ENCODE results near the gene NOSTRIN. TPM values are rescaled to one million over a fixed set of nuclear protein-coding genes. Genes with fewer than 3 reads are reported as not detected.

The NOSTRIN gene
- total RNA-seq, 2 donors from 2014 or later, result 5.3 to 18.3 TPM

DNA sequence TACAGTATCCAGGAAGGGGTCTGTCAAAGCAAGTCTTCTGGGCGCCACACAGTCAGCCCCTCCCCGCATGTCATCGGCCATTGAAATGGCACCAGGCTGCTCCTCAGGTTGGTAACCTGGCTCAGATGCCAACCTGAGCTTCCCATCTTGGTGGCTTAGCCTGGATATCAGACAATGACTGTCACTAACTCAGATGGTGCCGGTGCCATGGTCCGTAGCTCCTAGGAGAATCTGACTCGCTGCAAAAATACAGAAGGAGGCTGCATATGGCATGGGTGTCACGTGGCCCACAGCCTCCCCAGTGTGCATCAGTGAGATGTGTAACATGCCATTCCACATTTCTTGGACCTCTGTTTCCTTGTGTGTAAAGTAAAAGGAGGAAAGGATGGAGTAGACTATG, 3.2 kb downstream of the NOSTRIN start:
- no peak overlapping the region for H3K27ac ChIP-seq
- DNase-seq (ENCODE audit: low spot score), result no peak
- H3K4me1 ChIP-seq (ENCODE audit: control insufficient read depth in 1 of 2, low read depth in 2 of 2), result no peaks in the 10 kb centered on the region
- ATAC-seq (ENCODE audit: insufficient number of reproducible peaks, low FRiP score, low read depth), result no peak
- TF ChIP-seq, protein P1, sequence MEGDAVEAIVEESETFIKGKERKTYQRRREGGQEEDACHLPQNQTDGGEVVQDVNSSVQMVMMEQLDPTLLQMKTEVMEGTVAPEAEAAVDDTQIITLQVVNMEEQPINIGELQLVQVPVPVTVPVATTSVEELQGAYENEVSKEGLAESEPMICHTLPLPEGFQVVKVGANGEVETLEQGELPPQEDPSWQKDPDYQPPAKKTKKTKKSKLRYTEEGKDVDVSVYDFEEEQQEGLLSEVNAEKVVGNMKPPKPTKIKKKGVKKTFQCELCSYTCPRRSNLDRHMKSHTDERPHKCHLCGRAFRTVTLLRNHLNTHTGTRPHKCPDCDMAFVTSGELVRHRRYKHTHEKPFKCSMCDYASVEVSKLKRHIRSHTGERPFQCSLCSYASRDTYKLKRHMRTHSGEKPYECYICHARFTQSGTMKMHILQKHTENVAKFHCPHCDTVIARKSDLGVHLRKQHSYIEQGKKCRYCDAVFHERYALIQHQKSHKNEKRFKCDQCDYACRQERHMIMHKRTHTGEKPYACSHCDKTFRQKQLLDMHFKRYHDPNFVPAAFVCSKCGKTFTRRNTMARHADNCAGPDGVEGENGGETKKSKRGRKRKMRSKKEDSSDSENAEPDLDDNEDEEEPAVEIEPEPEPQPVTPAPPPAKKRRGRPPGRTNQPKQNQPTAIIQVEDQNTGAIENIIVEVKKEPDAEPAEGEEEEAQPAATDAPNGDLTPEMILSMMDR (IDR thresholded peaks at IDR 0.05), result no peak
- H3K4me3 ChIP-seq, result no peak overlapping the region
- no peaks in the 10 kb centered on the region for H3K9me3 ChIP-seq
- no peaks in the 10 kb centered on the region for H3K27me3 ChIP-seq (replicated peaks; ENCODE audit: insufficient read depth)
- H3K36me3 ChIP-seq, result no peaks in the 10 kb centered on the region

DNA sequence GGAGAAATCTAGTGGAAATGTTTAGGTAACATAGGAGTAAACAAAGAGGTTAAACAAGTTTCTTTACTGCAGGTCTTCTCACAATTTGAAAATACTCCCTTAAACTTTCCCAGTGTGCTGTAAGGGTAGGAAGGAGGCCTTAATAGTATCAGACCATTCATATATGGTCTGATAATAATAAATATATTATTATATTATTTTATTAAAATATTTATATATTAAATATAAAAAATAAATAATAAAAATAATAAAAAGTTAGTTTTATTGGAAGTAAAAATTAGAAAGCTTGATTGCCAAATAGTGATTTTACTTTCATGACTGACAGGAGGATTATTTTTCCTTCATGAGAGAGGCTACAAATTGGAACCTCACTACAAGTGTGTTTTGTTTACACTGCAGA, 7.1 kb downstream of the NOSTRIN start:
- no peak overlapping the region for H3K4me3 ChIP-seq
- TF ChIP-seq, protein P1 (IDR thresholded peaks at IDR 0.05), result no peak
- H3K9me3 ChIP-seq, result no peaks in the 10 kb centered on the region
- H3K4me1 ChIP-seq (ENCODE audit: control insufficient read depth in 1 of 2, low read depth in 2 of 2), result no peaks in the 10 kb centered on the region
- H3K27me3 ChIP-seq (replicated peaks; ENCODE audit: insufficient read depth), result no peaks in the 10 kb centered on the region
- no peak for DNase-seq (ENCODE audit: low spot score)
- no peaks in the 10 kb centered on the region for H3K36me3 ChIP-seq
- H3K27ac ChIP-seq, result no peak overlapping the region
- ATAC-seq (ENCODE audit: insufficient number of reproducible peaks, low FRiP score, low read depth), result no peak

DNA sequence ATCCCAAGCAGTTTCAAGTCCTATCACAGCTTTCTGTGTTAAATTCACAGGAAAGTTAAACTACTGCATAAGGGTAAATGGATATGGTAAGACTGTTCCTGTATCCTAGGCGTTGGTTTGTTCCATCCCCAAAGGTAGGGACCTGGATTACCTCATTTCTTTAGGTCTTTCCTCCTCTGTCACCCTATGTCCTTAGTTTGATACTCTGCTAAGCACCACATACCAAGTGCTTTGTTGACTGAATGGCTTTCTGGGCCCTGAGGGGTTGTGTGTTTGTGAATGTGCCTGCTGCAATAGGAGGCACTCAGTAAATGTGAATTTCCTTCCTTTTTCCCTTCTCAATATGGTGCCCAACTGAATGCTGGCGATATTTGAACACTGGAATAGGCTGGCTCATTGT, 7.8 kb downstream of the NOSTRIN start:
- no peak for ATAC-seq (ENCODE audit: insufficient number of reproducible peaks, low FRiP score, low read depth)
- Histone ChIP-seq H3K4me3 (no peak overlapping the region), H3K9me3 (no peaks in the 10 kb centered on the region), H3K27ac (no peak overlapping the region), H3K36me3 (no peaks in the 10 kb centered on the region), H3K27me3 (replicated peaks; ENCODE audit: insufficient read depth) (no peaks in the 10 kb centered on the region), H3K4me1 (ENCODE audit: control insufficient read depth in 1 of 2, low read depth in 2 of 2) (no peaks in the 10 kb centered on the region)
- TF ChIP-seq, protein P1 (IDR thresholded peaks at IDR 0.05), result no peak
- DNase-seq (ENCODE audit: low spot score), result no peak

DNA sequence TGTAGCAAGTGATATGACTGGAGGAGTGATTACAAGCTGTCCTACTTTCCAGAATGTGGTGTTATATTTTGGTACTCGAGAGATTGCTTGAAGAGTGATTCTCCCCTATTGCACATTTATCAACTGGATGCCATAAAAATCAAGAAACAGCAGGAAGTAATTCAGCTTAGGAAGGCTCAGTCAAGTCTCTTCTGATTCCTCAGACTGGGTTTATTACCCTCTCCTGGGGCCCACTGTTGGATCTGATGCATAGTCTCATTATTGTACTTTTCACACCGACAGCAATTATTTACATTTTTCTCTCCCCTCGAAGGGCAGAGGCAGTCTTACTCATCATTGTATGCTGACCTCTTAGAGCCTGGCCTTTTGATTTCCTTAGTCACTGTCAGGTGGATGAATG, 9.3 kb downstream of the NOSTRIN start:
- TF ChIP-seq, protein P1 (IDR thresholded peaks at IDR 0.05), result no peak
- no peak for ATAC-seq (ENCODE audit: insufficient number of reproducible peaks, low FRiP score, low read depth)
- Histone ChIP-seq H3K4me3 (no peak overlapping the region), H3K9me3 (no peaks in the 10 kb centered on the region), H3K27ac (no peak overlapping the region), H3K4me1 (ENCODE audit: control insufficient read depth in 1 of 2, low read depth in 2 of 2) (no peaks in the 10 kb centered on the region), H3K27me3 (replicated peaks; ENCODE audit: insufficient read depth) (no peaks in the 10 kb centered on the region), H3K36me3 (no peaks in the 10 kb centered on the region)
- DNase-seq (ENCODE audit: low spot score), result no peak

DNA sequence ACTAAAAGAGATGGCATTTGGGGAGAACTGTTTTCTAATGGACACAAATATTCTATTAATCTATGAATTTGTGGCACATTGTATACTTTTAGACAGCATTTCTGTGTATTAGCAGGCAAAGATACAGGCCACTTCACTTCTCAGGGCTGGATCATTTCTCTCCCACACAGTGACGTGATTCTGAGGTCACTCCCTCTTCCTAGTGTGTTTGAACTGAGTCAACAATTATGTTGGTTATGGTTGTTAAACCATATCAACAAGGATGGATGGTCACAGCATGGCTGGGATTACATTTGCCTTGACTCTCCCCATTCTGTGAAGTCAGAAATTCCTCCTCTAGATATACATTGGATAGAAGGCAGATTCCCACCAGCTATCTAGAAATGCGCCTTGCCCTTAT, 11.6 kb downstream of the NOSTRIN start:
- ATAC-seq (ENCODE audit: insufficient number of reproducible peaks, low FRiP score, low read depth) (no peak), DNase-seq (ENCODE audit: low spot score) (no peak)
- Histone ChIP-seq H3K27me3 (replicated peaks; ENCODE audit: insufficient read depth) (no peaks in the 10 kb centered on the region), H3K4me1 (ENCODE audit: control insufficient read depth in 1 of 2, low read depth in 2 of 2) (no peaks in the 10 kb centered on the region), H3K4me3 (no peak overlapping the region), H3K9me3 (no peaks in the 10 kb centered on the region), H3K27ac (no peak overlapping the region), H3K36me3 (no peaks in the 10 kb centered on the region)
- TF ChIP-seq, protein P1 (IDR thresholded peaks at IDR 0.05), result no peak

All from thoracic aorta (tissue), 2 donors.